Measurements from ENCODE around the gene PRMT9. TPM values are rescaled to one million over a fixed set of nuclear protein-coding genes. Genes with fewer than 3 reads are reported as not detected.

The PRMT9 gene
- total RNA-seq, 2 experiments from 2014 or later = 11.9 to 12.0 TPM

DNA sequence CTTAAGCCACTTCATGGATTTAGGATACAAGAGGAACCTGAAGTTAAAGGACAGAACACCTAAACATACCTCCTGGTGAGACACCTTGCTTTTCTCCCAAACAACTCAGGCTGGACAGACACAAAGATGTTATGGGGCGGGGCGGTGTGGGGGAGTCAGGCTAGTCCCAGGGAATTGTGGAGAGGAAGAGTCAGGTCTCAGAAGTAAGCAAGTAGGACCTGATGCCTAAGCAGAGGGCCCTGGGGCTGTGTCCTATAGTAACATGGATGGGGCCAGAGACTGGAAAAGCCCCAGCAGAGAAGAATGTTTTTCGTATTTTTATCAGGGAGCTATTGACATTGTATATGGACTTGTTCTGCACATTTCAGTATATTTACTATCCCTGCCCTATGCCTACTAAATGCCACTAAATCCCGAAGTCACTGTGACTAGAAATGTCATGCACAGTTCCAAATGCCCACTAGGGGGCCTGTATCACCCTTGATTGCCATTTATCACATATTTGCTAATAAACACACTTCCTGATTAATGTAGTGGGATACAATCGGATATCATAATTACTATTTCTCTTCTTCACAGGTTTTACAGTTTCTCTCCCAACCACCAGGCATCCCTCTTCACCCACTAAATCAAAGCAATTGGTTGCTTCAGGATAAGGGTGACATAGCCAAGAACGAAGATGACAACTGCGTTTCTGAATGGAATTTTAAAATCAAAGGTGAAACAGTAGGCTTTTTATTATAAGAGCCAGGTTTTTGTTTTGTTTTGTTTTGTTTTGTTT is 24.1 kb upstream of the PRMT9 start:
- peaks cover 17% of the 10 kb centered on the region for H3K4me1 Mint-ChIP-seq
- H3K36me3 Mint-ChIP-seq = no peaks in the 10 kb centered on the region
- H3K4me3 Mint-ChIP-seq = no peak overlapping the region
- H3K27me3 Mint-ChIP-seq = peaks cover 13% of the 10 kb centered on the region
- CTCF ChIA-PET = interaction anchor here (0.7 to 4.6 kb wide), 15 partner anchors 10 to 157 kb away, joined by 3 to 82 read pairs (median 4); partner anchors contain the start of genes ARHGAP10 and PRMT9
- DNase-seq = peak; percentile 53
- no peak overlapping the region for H3K27ac Mint-ChIP-seq
- ATAC-seq = peak; percentile 72
- H3K9me3 Mint-ChIP-seq (ENCODE audit: low read depth) = no peaks in the 10 kb centered on the region

DNA sequence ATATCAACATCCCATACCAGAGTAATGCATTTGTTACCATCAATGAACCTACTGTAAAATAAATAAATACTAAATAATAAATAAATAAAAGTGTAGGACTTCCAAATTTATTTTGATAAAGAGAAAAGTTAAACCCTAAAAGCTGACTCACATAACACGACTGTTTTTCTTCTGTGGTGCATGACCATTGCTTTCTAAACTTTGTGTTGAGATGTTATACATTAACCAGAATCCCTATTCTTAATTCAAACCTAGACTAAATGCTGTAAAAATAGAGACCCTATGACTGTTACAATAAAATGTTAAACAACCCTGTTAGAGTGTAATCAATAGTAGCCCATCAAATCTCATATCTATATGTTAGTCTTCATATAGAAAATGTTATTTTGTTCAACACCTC is 20.9 kb upstream of the PRMT9 start:
- DNase-seq = no peak
- Mint-ChIP-seq H3K27me3 (peaks cover 26% of the 10 kb centered on the region), H3K4me3 (no peak overlapping the region), H3K36me3 (no peaks in the 10 kb centered on the region), H3K4me1 (peaks cover 15% of the 10 kb centered on the region), H3K27ac (no peak overlapping the region), H3K9me3 (ENCODE audit: low read depth) (no peaks in the 10 kb centered on the region)
- no peak for ATAC-seq
- CTCF ChIA-PET = interaction anchor here (0.9 to 1.3 kb wide), 2 partner anchors 52 to 162 kb away, joined by 3 to 8 read pairs; no protein-coding TSS in a partner anchor

DNA sequence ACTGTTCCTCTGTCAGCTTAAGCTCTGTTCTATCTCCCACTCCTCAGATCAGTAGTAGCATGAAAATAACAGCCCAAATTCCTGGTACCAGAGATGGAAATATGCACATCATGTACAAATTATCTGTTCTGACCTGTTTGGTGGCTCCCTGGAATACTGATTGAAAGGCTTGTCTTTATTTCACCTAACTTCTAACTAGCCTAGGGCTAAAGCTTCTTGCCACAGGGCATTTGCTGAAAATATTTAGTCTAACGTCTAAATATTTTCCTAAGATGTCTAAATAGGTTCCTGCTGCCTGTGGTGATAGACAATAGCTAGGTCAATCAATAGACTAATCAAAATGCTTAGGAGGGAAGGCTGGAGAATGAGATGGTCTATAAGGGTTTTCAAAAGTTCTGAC is 12.9 kb upstream of the PRMT9 start:
- ATAC-seq (no peak), DNase-seq (no peak)
- no peaks in the 10 kb centered on the region for H3K4me1 Mint-ChIP-seq
- CTCF ChIA-PET = interaction anchor here (1.0 to 1.5 kb wide), 2 partner anchors 11 to 169 kb away, joined by 3 to 10 read pairs; no protein-coding TSS in a partner anchor
- H3K4me3 Mint-ChIP-seq = no peak overlapping the region
- no peaks in the 10 kb centered on the region for H3K9me3 Mint-ChIP-seq (ENCODE audit: low read depth)
- H3K27ac Mint-ChIP-seq = no peak overlapping the region
- no peaks in the 10 kb centered on the region for H3K36me3 Mint-ChIP-seq
- peaks cover 31% of the 10 kb centered on the region for H3K27me3 Mint-ChIP-seq

DNA sequence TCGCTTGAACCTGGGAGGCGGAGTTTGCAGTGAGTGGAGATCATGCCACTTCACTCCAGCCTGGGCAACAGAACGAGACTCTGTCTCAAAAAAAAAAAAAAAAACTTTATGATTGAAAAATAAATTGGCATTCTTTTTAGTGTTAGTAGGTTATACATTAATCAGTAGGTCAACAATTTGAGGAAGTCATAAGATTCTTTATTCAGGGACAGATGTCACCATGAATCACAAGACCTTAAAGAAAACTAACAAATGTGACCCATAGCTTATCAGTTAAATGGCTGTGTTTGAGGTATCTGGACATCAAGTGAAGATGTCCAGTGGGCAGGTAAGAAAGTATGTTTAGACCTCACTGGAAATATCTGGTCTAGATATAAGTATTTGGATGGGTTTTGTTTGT is 9.3 kb upstream of the PRMT9 start:
- CTCF ChIA-PET = interaction anchor here (0.9 to 4.3 kb wide), 4 partner anchors 9 to 174 kb away, joined by 3 to 25 read pairs (median 4); partner anchors contain the start of genes ARHGAP10 and PRMT9

DNA sequence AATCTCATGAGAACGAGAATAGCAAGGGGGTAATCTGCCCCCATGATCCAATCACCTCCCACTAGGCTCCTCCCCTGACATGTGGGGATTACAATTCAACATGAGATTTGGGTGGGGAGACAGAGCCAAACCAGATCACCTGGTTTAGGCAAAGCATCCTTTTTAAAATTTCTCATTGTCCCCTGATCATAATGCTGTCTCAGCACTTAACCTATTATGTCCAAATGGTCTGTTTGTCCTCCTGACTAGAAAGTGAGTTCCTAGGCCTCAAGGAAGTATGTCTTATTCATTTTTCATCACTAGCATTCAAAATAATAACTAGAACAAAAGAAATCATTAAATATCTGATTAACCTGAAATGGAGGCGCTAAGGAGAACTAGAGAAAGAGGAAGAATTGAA is 7.9 kb upstream of the PRMT9 start:
- Mint-ChIP-seq H3K27me3 (peaks cover 15% of the 10 kb centered on the region), H3K36me3 (peaks cover 4% of the 10 kb centered on the region), H3K4me1 (peaks cover 20% of the 10 kb centered on the region), H3K27ac (no peak overlapping the region), H3K4me3 (no peak overlapping the region), H3K9me3 (ENCODE audit: low read depth) (no peaks in the 10 kb centered on the region)
- CTCF ChIA-PET = interaction anchor here (4.3 kb wide), 1 partner anchor 175 kb away, joined by 25 read pairs; no protein-coding TSS in a partner anchor
- no peak for DNase-seq
- ATAC-seq = no peak

More for the DNA sequence above, 9.3 kb upstream of the PRMT9 start:
- Mint-ChIP-seq H3K36me3 (peaks cover 2% of the 10 kb centered on the region), H3K27ac (no peak overlapping the region), H3K4me1 (peaks cover 17% of the 10 kb centered on the region), H3K4me3 (no peak overlapping the region), H3K27me3 (peaks cover 21% of the 10 kb centered on the region), H3K9me3 (ENCODE audit: low read depth) (no peaks in the 10 kb centered on the region)
- DNase-seq (no peak), ATAC-seq (no peak)

DNA sequence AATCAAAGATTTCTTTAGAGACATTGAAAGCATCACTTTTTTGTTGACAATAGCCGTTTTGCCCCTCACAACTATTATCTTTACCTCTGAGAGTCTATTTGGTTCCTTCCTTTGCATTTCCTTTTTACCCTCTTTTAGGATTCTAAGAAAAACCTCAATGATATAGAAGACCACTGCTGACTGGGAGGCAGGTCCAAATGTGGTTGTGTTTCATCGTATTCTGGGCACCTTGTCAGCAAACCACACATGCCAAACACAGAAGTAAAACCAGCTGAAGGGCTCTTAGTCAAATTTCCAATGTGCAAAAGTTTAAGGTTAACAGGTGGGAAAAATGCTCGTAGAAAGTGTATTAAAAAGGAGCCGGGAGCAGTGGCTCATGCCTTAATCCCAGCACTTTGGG is 5.1 kb upstream of the PRMT9 start:
- peak; percentile 56 for ATAC-seq
- H3K4me3 Mint-ChIP-seq = peak overlapping the region; percentile 34
- DNase-seq = peak; percentile 78
- H3K36me3 Mint-ChIP-seq = peaks cover 4% of the 10 kb centered on the region
- peak overlapping the region; percentile 85 for H3K27ac Mint-ChIP-seq
- CTCF ChIA-PET = interaction anchor here (1.1 to 2.6 kb wide), 4 partner anchors 9 to 178 kb away, joined by 4 to 20 read pairs (median 6); partner anchors contain the start of gene TMEM184C
- H3K27me3 Mint-ChIP-seq = peaks cover 11% of the 10 kb centered on the region
- no peaks in the 10 kb centered on the region for H3K9me3 Mint-ChIP-seq (ENCODE audit: low read depth)
- H3K4me1 Mint-ChIP-seq = peaks cover 28% of the 10 kb centered on the region

DNA sequence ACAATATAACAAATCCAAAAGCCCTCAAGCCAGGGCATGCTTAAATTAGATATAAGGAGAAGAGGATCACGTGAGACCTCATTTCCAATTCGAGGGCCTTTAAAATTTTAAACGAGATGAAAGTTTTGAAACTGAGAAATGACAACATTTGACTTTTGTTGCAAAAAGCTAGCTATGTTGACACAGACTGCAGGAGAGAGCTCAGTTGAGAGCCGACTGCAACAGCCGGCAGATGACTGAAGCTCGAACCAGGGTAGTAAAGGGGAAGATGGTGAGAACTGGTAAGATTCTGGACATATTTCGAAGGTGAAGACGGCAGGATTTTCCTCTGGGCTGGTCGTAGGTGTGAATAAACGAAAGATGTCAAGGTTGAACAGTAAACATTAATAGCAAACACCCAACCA is 773 bp downstream of the PRMT9 start:
- H3K4me1 Mint-ChIP-seq = peaks cover 33% of the 10 kb centered on the region
- DNase-seq (peak; percentile 44), ATAC-seq (no peak)
- CTCF ChIA-PET = interaction anchor here (0.7 to 3.7 kb wide), 9 partner anchors 11 to 260 kb away, joined by 3 to 28 read pairs (median 5); partner anchors contain the start of genes ARHGAP10 and TMEM184C
- peaks cover 22% of the 10 kb centered on the region for H3K36me3 Mint-ChIP-seq
- peak overlapping the region; percentile 92 for H3K4me3 Mint-ChIP-seq
- H3K27ac Mint-ChIP-seq = peak overlapping the region; percentile 92
- H3K9me3 Mint-ChIP-seq (ENCODE audit: low read depth) = no peaks in the 10 kb centered on the region
- peaks cover 5% of the 10 kb centered on the region for H3K27me3 Mint-ChIP-seq

DNA sequence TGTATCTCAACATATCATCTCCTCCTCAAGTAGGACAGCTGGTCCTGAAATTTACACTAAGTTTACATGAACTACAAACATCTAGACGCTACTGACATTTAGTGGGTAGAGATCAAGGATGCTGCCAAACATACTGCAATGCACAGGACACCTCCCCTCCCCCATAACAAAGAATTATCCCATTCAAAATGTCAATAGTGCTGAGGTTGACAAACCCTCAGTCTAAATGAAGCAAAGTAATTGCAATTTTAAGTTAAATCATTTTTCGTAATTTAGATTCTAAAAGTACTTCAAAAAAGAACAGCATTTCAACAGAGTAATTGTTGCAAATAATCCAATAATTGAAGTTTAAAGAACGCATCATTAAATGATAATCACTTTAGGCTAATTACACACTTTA is 1.2 kb downstream of the PRMT9 start:
- peaks cover 33% of the 10 kb centered on the region for H3K4me1 Mint-ChIP-seq
- no peaks in the 10 kb centered on the region for H3K9me3 Mint-ChIP-seq (ENCODE audit: low read depth)
- peaks cover 26% of the 10 kb centered on the region for H3K36me3 Mint-ChIP-seq
- peaks cover 5% of the 10 kb centered on the region for H3K27me3 Mint-ChIP-seq
- ATAC-seq (no peak), DNase-seq (no peak)
- H3K27ac Mint-ChIP-seq = peak overlapping the region; percentile 92
- CTCF ChIA-PET = interaction anchor here (0.7 to 3.7 kb wide), 6 partner anchors 11 to 184 kb away, joined by 3 to 28 read pairs (median 7); partner anchors contain the start of genes ARHGAP10 and TMEM184C
- peak overlapping the region; percentile 92 for H3K4me3 Mint-ChIP-seq

DNA sequence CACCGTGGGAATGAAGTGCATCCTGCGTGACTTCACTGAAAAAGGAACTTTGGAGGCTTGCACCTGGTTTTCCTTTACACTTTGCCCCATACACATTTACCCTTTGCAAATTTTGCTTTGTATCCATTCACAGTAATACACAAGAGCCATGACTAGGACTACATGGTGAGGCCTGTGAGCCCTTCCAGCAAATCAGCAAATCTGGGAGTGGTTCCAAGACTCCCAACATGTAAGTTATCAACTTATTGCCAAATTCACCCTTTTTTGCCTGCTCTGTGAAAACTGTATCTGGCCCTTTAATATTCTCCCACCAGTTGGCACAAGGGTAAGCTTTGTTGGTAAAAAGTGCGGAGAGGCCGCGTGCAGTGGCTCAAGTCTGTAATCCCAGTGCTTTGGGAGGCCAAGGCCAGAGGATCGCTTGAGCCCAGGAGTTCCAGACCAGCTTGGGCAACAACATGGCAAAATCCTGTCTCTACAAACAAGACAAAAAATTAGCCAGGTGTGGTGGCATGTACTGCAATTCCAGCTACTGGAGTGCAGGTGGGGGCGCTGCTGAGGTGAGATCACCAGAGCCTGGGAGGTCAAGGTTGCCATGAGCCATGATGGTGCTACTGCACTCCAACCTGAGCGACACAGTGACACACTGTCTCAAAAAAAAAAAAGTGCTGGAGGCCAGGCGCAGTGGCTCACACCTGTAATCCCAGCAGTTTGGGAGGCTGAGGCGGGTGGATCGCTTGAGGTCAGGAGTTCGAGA is 5.0 kb downstream of the PRMT9 start:
- H3K4me1 Mint-ChIP-seq = peaks cover 22% of the 10 kb centered on the region
- H3K27ac Mint-ChIP-seq = no peak overlapping the region
- CTCF ChIA-PET = interaction anchor here (1.2 to 2.2 kb wide), 4 partner anchors 10 to 188 kb away, joined by 3 to 7 read pairs (median 4); no protein-coding TSS in a partner anchor
- DNase-seq = no peak
- H3K9me3 Mint-ChIP-seq (ENCODE audit: low read depth) = no peaks in the 10 kb centered on the region
- H3K4me3 Mint-ChIP-seq = no peak overlapping the region
- ATAC-seq = no peak
- no peaks in the 10 kb centered on the region for H3K27me3 Mint-ChIP-seq
- H3K36me3 Mint-ChIP-seq = peaks cover 33% of the 10 kb centered on the region

DNA sequence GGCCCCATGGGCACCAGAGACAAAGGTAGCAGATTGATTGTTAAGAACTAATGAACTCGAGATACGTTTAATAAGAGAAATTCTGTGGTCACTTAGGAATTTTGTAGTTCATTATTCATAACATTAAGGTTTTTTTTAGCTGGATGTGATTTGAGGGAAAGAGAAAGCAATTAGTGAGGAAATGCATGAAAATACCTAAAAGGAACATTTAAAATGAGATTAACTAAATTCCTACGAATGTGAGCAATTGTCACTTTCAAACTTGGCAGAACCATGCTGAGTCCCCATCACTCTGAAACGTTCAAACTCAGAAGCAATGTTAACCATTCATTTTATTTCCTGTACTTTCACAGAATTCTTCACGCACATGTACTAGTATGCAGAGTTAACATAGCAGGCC is 5.9 kb downstream of the PRMT9 start:
- Mint-ChIP-seq H3K27me3 (no peaks in the 10 kb centered on the region), H3K4me1 (peaks cover 20% of the 10 kb centered on the region), H3K4me3 (no peak overlapping the region), H3K36me3 (peaks cover 37% of the 10 kb centered on the region), H3K9me3 (ENCODE audit: low read depth) (no peaks in the 10 kb centered on the region), H3K27ac (no peak overlapping the region)
- CTCF ChIA-PET = interaction anchor here (1.5 kb wide), 1 partner anchor 170 kb away, joined by 4 read pairs; no protein-coding TSS in a partner anchor
- no peak for ATAC-seq
- DNase-seq = no peak

DNA sequence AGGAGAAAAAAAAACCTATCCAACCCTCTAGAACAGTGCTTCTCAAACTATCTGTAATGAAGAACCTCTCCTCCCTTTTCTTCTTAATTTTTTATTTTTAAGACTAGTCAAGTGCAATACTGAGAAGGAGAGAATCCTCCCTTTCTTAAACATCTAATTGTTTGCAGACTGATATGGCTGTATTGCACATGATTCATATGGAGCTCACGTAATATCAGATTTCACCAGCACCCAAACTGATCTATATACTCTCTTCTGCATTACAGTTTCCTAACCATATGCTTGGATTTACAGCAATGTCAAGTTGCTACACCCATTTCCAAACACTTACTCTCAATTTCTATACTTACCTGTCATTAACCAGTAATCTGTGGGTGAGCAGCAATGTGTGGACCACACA is 9.5 kb downstream of the PRMT9 start:
- H3K27ac Mint-ChIP-seq = no peak overlapping the region
- H3K4me3 Mint-ChIP-seq = no peak overlapping the region
- DNase-seq (no peak), ATAC-seq (no peak)
- no peaks in the 10 kb centered on the region for H3K9me3 Mint-ChIP-seq (ENCODE audit: low read depth)
- CTCF ChIA-PET = interaction anchor here (1.0 to 1.4 kb wide), 2 partner anchors 9 to 193 kb away, joined by 3 to 4 read pairs; no protein-coding TSS in a partner anchor
- no peaks in the 10 kb centered on the region for H3K4me1 Mint-ChIP-seq
- peaks cover 52% of the 10 kb centered on the region for H3K36me3 Mint-ChIP-seq
- H3K27me3 Mint-ChIP-seq = no peaks in the 10 kb centered on the region

DNA sequence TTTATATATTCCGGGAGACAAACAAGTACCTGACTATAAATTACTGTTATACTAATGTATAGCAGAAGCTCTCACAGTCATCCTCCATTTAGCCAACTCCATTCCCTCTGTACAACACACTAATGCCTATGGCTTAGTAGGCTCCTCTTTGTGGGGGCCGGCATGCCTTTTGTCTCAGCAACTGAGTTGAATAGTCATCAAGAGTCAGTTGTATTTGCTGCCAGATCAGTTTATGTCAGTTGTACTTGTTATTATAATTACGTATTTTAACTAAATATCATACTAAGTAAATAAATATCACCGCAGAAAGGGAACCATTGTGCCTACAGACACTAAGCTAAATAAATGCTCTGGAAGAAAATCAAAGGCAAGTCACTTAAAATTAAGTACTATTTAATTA is 9.9 kb downstream of the PRMT9 start:
- H3K9me3 Mint-ChIP-seq (ENCODE audit: low read depth) = no peaks in the 10 kb centered on the region
- DNase-seq = no peak
- H3K4me1 Mint-ChIP-seq = no peaks in the 10 kb centered on the region
- ATAC-seq = no peak
- H3K27me3 Mint-ChIP-seq = no peaks in the 10 kb centered on the region
- no peak overlapping the region for H3K4me3 Mint-ChIP-seq
- H3K36me3 Mint-ChIP-seq = peaks cover 50% of the 10 kb centered on the region
- CTCF ChIA-PET = interaction anchor here (1.0 to 1.4 kb wide), 2 partner anchors 9 to 193 kb away, joined by 3 to 4 read pairs; no protein-coding TSS in a partner anchor
- H3K27ac Mint-ChIP-seq = no peak overlapping the region

DNA sequence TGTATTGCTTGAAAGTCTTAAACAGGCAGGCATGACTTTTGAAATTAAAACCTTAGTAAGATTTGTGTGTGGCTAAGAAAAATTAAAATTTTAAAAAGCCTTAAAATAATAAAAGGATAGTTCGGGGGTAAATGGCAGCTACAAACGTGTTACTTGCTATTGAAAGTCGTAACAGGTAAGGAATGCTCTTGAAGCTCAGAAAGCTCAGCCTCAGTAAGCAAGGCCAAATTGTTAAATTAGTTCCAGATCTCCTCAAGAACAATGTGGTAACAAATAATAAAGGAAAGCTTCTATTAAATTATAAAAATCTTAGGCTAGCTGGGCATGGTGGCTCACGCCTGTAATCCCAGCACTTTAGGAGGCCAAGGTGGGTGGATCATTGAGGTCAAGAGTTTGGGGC is 25.5 kb downstream of the PRMT9 start:
- ATAC-seq (no peak), DNase-seq (no peak)
- H3K4me1 Mint-ChIP-seq = no peaks in the 10 kb centered on the region
- no peaks in the 10 kb centered on the region for H3K9me3 Mint-ChIP-seq (ENCODE audit: low read depth)
- peaks cover 37% of the 10 kb centered on the region for H3K36me3 Mint-ChIP-seq
- CTCF ChIA-PET = interaction anchor here (1.2 kb wide), 1 partner anchor 209 kb away, joined by 3 read pairs; no protein-coding TSS in a partner anchor
- H3K27me3 Mint-ChIP-seq = no peaks in the 10 kb centered on the region
- no peak overlapping the region for H3K4me3 Mint-ChIP-seq
- H3K27ac Mint-ChIP-seq = no peak overlapping the region

Data from activated CD8-positive, alpha-beta memory T cell treated with anti-CD3 and anti-CD28 coated beads, Interleukin-2, amount 10 ng/mL, durations not matched to agents 7 days and 5 days (primary cell).